Hepatocyte (in vitro differentiated cells): ENCODE measurements around the gene ZNF564.

Experiments
- EZH2 ChIP-seq: fragments of 200-600 bp; sonication (generic); IDR thresholded peaks from 2 replicates; pipeline ENCODE4 v1.6.1; 2016; ENCODE audit warnings: antibody characterized with exemption, mild to moderate bottlenecking, borderline replicate concordance
- EZH2phosphoT487 ChIP-seq: fragments of 200-600 bp; sonication (generic); IDR thresholded peaks from one replicate; pipeline ENCODE4 v1.6.1; 2018; ENCODE audit warnings: antibody characterized with exemption, mild to moderate bottlenecking, low read depth, moderate library complexity; ENCODE audit not compliant: unreplicated experiment, severe bottlenecking
- TF ChIP-seq, protein P1 (sequence below): fragments of 200-600 bp; sonication (generic); IDR thresholded peaks from 2 replicates; pipeline ENCODE4 v1.5.1; 2016; ENCODE audit warnings: antibody characterized with exemption, mild to moderate bottlenecking; ENCODE audit not compliant: poor library complexity

DNA sequence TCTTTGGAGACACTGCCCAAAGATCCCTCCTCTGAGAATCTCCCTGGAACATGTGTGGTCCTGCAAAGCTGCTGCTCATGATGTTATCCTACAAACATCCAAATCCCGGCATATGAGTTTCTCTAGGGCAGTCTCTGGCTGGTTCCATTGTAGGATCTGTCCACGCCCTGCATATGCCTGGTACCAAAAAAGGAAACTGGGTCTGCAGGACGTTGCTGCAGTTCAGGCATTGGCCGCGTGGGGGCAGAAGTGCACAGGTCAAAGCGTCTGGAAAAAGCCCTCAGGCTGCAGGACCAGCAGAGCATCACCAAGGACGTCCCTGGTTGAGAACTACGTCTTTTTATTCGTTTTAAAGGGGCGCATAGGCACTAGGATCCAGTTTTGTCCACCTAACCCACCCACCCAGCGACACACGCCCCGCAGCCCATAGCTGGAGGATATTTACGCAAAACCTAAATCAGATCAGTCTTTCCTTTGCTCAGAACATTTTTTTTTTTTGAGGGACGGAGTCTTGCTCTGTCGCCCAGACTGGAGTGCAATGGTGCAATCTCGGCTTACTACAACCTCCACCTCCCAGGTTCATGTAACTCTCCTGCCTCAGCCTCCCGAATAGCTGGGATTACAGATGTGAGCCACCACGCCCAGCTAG lies 12.9 kb upstream of the ZNF564 start:
- TF ChIP-seq, protein P1, sequence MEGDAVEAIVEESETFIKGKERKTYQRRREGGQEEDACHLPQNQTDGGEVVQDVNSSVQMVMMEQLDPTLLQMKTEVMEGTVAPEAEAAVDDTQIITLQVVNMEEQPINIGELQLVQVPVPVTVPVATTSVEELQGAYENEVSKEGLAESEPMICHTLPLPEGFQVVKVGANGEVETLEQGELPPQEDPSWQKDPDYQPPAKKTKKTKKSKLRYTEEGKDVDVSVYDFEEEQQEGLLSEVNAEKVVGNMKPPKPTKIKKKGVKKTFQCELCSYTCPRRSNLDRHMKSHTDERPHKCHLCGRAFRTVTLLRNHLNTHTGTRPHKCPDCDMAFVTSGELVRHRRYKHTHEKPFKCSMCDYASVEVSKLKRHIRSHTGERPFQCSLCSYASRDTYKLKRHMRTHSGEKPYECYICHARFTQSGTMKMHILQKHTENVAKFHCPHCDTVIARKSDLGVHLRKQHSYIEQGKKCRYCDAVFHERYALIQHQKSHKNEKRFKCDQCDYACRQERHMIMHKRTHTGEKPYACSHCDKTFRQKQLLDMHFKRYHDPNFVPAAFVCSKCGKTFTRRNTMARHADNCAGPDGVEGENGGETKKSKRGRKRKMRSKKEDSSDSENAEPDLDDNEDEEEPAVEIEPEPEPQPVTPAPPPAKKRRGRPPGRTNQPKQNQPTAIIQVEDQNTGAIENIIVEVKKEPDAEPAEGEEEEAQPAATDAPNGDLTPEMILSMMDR, result peak; percentile 95
- TF ChIP-seq EZH2, result no peak
- no peak for TF ChIP-seq EZH2phosphoT487
